HG03565 (cell line): Measurements from ENCODE around the gene HMX1.

Source experiments
- ATAC-seq: cut with Tn5 transposase; IDR thresholded peaks from one replicate; pipeline ENCODE4 v1.9.1; 2021; ENCODE audit warnings: mild to moderate bottlenecking, moderate library complexity; ENCODE audit not compliant: unreplicated experiment

Gene HMX1

DNA sequence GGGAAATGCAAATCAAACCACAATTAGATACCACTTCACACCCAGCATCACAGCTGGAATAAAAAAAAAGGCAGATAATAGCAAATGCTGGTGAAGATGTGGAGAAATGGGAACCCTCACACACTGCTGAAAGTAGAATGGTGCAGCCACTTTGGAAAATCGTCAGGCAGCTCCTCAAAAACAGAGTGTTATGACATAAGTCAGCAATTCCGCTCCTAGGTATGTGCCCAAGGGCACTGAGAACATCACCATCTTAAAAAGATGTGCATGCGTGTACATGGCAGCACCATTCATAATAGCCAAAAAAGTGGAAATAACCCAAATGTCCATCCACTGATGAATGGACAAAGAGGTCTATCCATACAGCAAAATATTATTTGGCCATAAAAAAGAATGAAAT lies 28.0 kb downstream of the HMX1 start:
- ATAC-seq: no peak

DNA sequence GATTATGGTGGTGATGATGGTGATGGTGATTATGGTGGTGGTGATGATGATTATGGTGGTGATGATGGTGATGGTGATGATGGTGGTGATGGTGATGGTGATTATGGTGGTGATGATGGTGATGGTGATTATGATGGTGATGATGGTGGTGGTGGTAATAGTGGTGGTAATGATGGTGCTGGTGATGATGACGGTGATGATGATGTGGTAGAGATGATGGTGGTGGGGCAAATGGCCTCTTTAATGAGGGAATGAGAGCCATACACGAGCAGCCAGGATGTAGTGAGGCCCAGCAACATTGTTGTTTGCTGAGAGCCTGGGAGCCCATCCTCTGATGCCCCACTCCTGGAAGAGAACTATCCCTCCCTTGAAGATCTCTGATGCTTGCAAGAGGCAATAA lies 29.0 kb downstream of the HMX1 start:
- ATAC-seq: no peak

DNA sequence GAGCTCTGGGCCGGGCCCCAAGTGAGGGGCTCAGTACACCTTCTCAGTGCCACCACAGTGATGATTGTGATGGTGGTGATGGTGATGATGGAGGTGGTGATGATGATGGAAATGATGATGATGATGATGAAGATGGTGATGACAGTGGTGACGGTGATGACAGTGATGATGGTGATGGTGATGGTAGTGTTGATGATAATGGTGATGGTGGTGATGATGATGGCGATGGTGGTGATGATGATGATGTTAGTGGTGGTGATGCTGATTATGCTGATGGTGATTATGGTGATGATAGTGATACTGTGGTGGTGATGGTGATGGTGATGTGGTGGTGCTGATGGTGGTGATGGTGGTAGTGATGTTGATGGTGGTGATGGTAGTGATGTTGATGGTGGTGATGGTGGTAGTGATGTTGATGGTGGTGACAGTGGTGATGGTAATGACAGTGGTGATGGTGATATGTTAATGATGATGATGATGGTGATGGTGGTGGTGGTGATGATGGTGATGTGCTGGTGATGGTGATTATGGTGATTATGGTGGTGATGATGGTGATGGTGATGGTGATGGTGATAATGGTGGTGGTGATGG lies 29.9 kb downstream of the HMX1 start:
- ATAC-seq: no peak

DNA sequence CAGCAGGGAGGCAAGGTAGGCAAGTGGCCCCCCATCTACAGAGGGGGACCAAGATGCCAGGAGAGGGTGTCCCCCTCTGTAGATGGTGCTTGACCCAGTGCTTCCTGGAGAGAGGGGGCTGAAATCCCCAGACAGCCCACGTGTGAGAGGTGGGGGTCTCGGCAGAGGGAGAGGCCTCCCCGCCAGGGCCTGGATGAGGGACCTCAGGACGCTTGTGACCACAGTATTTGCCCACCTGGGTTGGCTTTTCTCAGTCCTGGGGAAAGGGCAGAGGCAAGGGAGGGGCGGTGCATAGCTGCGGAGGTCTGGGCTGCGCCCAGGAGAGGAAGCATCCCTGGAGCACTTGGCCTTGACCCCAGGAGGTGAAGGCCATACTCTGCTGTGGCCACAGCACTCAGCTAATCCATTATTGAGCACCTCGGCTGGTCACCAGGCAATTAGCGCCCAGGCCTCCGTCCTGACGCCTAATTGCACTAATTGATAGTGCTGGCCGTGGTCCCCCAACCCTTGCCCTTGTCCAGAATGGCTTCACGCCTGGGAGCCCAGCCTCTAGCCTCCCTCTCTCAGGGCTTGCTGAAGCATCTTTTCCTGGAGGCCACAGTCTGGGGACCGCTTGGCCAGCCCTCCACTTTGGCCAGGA lies 30.7 kb downstream of the HMX1 start:
- no peak for ATAC-seq

DNA sequence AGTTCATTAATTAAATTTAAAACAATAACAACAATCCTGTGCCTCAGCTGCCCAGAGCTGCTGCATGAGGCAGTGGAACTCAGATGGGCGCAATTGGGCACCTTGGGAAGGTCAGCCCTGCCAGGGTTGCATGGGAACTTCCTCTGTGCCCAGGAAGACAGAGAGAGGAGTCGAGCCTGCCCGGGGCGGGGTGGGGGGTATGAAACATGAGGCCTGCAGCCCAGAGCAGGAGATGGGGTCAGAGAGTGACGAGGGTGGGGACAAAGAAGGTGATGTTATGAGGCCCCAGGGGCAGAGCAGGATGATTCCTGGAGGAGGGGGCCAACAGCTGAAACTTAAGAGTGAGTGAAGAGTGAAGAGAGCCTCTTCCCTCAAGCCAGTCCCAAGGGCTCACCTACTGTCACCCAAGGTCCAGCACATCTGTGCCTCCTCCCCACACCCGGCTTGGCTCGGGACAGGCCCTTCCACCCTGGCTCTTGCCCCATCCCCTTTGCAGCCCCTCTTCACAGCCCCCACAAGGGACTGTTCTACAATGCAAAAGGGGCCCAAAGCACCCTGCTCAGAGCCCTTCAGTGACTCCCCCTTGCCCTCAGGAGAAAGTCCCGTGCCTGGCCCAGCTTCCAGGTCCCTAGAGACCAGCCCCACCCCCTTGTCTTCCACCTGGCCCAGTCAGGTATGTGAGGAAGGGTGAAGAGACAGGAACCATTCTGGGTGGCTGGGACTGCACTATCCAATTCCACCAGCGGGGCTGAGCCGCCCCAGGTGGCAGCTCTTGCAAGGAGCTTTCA lies 31.4 kb downstream of the HMX1 start:
- no peak for ATAC-seq

DNA sequence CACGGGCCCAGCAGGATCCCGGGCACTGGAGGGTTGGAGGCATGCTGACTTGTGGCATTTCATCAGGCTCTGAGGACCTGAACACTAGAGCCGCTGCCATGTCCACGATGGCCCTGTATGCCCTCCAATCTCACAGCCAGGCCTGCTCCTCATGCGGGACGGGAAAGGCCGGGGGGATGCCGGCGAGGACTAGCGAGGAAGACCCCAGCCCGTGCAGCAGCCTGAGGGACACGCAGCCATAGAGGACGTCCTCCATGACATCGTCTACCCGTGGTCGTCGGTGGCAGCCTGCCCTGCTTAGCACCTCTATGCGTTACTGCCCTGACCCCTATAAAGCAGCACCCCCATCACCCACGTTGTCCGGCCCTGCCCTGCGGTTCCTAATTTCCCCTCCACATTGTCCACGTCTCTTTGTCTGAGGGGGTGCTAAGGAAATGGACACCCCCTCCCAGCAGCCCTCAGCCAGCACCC lies 32.6 kb downstream of the HMX1 start:
- no peak for ATAC-seq

DNA sequence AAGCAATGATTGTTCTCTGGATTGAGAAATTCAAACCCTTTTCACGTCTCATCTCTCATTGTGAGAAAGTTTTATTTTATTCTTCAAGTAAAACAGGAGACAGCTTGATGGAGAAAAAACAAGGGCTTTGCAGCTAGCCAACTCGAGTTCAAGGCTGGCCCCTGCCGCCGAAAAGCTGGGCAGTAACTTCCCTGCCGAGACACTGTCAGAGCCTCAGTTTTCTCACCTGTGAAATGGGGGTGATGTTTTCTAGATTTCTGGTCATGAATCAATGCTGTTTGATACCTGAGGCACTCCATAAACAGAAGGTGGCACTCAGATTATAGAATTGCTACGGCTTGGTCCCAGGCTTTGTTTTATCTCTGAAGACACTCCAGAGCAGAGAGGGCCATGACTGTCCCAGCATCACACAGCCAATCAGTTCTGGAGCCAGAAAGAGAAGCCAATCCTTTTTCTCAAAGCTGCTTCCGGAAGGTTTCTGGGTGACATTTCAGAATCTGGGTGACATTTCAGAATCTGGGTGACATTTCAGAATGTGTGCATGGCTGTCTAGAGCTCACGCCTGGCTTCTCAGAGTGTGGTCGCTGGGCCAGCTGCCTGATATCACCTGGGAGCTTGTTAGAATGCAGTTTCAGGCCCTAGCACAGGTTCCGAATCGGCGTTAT lies 33.2 kb downstream of the HMX1 start:
- no peak for ATAC-seq

DNA sequence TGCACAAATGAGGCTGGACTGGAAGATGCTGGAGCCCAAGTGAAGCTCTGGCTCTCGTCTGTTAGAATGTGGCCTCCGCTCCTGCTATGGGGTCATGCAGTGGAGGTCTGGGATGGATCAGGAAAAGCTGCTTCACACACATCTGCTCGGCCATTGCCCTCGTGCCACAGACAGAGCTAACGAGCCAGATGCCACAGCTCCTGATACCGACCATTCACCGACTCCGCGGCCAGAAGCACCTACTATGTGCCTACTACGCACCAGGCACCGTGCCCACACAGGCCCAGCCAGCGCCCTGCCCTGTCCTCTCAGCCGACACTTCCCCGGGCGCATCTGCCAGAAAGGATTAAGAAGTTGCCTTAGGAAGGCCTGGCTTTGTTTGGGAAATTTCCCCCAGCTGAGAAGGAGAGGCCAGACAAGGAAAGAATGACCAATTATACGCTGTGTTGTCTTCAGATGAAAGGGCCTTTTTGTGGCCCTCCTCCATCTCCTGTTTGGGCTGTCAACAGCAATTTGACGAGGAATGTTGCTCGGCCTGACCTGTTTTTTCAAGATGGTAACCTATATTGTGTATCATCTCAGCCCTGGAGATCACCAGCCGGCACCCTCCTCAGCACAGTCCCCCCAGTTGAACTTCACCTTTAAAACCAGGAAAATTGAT lies 34.3 kb downstream of the HMX1 start:
- ATAC-seq: no peak

DNA sequence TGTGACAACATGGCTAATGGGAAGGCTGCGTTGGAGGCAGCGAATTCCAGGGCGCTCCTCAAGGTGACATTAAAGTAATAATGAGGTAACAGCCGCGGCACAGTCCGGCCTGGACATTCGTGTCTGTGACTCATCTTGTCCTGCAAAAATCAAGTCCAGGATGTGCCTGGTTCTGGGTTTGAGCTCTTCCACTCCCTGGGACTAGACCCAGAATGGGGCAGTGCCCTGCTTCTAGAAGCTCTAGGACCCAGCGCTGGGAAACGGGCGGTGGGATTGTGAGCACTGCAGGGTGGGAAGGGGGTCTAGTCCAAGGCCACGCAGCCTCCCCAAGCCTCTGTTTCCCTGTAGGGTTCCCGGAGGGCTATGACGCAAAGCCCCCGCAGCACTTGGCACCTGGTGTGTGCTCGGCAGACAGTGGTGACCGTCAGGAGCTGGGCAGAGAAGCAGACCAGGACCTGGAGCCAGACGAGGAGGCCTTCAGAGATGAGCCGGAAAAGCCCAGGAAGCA lies 34.9 kb downstream of the HMX1 start:
- ATAC-seq: no peak

DNA sequence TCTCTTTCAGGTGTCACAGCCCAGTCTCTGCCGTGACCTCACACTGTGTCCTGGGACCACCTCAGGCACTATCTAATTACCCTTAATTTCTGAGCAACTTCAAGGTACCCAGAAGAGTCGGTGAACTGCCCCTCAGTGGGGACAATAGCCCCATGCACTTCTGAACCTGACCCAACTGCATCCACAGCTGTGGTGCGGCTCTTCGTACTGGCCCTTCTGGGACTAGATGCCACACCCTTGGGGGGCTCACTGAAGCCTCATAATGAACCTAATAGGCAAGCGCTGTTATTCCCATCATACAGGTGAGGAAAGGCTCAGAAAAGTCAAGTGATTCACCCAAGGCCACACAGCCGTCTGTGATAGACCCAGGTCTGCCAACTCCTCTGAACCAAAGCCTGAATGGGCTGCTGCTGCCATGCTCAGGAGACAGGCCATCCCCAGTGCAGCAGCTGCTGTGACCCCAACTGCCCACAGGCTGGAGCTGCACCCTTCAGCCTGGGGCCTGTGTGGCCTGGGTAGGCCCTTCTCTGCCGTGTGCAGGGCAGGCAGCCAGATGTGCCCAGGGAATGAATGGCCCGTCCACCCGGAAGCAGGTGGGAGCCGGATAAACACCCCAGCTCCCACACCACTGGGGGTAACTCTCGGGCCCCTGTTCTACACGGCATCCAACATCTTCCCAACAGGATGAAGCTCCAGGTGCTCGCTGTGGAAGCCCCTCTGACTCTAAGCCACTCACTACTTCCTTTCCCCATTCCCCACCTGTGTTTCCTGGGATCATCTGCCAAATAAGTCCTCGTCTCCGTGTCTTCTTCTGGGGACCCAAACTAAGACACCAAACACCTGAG lies 35.9 kb downstream of the HMX1 start:
- ATAC-seq: no peak

DNA sequence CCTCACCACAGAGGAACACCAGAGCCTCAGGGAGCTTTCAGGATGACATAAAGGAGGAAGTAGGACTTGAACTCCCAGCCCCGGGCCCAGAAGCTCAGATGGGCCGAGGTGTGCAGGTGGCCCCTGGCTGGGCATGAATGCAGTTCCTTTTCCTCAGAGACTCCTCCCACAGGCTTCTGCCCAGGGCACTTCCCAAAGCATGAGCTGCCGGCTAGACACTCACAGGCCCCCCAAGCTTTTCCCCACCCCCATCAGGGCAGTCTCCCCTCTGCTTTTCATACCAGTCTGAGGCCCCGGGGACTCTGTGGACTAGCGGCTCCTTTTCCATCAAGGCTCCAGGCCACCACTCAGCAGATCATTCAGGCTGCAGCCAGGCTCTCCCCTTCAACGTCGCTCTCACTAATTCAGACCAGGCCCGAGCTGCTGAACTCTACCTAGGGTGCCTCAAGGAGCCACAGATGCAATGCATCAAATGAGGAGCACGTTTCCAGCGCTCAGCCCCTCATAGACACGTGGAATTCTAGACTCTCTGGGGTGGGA lies 36.9 kb downstream of the HMX1 start:
- ATAC-seq: no peak

DNA sequence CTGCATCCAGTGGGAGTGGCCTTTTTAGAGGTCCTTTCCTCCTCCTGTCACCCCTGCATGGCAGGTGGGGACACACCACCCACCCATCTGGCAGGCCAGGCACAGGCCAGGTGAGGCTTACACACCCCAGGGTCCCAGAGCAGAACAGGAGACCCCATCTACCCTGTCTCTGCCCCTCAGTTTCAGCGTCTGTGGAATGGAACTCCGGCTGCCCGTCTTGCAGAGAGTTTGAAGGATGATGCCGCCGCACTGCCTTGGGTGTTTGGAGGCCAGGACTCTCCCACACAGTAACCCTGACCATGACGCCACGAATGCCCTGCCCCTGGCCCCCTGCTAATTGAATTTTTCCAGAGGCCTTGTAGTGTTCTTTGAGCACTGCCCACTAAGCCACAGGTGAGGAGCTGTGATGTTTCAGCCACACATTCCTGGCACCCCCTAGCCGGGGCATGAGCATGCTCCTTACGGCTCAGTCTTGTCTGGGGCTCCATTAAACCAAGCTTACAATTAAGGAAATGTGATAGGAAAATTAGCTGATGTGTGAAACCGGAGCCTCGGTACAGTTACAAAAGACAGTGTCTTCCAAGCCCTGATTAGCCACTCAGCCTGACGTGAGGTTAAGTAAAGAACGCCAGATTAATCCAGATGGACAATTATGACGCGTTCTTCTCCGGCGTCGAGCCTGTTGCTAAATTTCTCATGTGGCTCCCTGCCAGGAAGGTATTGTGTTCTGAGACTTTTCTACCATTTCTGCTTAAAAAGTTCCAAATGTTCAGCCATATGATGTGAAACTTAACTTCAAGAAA lies 39.3 kb downstream of the HMX1 start:
- no peak for ATAC-seq

DNA sequence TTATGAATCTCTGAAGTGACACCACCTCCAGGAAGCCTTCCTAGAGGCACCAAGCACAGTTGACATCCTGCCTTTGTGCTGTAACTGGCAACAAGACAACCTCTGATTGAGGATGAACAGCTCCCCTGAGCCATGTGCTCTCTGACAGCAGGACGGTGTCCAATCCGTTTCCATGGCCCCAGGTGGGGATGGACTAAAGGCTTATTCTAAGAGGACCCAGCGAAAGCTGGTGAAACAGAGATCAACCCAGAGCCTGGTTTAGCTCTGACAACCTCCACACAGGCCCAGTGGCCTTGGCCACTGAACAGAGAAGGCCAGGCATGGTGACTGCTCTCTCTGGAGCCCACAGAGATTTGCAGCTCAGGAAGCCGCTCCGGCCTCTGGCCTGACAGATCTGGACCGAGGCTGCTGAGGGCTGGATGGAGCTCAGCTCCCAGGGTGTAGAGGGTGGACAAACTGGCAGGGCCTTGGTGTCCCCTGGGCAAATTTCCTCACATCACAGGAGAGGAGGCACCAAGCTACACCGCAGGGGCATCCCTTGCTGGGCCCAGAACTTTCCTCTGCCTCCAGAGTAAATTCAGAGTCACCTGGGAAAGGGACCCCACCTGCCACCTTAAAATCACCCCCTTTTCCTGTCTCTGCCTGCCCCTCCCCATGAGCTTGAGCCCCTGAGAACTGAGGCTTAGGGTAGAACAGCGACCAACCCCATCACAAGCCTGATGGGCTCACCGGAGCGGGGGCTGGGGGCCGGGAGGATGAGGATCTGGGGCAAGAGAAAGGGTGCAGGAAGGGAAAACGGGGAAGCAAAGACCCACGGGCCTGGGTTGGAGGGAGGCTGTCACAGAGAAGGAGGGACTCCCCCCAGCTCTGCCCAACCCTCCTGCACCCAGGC lies 40.2 kb downstream of the HMX1 start:
- no peak for ATAC-seq

DNA sequence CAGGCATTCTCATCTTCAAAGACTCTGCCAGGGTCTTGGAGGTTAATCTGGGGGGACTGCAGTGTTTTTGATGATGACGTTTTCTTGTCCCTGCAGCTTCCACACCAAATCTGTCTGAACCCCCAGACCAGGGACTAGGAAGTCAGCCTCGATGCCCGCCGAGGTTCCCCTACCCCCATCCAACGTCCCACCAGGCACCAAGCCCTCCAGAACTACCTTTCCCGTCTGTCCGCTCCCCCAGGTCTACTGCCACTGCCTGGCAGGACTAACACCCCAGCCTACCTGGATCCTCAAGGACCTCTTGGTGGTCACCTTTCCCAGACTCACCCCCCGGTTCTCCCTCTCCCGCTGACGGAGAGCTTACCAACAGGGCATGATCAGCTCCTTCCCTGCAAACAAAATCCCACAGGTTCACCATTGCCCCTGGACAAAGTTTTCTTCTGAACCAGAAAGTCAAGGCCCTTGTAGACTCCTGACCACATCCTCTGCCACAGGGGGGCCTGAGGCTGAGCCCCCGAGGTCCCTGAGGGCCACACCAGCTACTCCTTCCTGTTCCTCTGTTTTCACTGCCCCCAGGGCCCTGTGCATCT lies 40.9 kb downstream of the HMX1 start:
- no peak for ATAC-seq

DNA sequence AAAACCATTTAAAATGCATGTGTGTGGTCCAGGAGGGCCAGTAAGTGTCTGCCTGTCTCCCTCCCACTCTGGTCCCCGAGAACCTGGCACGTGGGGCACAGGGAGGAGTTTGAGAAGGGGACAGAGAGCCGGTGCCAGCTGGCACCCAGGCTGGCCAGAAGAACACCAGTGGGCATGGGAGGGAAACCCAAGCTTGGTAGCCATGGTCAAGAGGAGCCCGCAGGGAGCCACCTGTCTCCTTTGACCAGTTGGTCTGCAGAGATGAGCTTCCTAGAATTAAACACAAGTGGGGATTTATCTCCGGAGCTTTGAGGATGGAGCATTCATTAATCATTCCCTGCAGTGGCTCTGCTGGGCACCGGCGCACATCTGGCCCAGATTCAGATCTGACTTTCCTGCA lies 41.6 kb downstream of the HMX1 start:
- no peak for ATAC-seq

DNA sequence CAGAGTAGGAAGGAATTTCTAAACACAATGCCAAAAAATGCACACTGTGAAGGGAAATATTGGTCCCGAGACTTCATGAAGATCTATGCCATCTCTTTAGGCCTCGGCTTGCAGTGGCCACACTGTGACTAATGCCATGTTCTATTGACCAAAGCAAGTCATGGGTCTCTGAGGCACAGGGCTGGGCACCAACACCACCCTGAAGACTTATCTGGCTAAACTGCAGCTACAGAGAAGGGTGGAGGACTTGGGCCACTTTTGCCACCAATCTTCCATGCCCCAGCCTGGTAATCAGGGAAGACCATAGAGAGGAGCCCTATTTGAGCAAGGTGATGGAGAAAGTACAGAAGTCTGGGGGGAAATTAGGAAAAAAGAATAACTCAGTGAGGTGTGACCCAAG lies 42.1 kb downstream of the HMX1 start:
- no peak for ATAC-seq

DNA sequence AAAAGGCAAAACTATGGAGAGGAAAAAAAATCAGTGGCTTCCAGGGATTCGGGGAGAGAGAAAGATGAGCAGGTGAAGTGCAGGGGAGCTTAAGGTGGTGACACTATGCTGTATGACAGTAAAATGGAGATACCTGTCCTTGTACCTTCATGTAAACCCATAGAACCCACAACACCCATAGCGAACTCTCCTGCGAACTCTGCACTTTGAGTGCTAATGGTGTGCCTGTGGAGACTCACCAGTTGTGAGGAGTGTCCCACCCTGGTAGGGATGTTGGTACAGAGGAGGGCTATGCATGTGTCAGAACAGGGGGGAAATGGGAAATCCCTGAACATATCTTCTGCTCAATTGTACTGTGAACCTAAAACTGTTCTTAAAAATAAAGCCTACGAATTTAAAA lies 42.8 kb downstream of the HMX1 start:
- ATAC-seq: no peak
